Small intestine (tissue), 7 donors: ENCODE data around the gene PSMB9. TPM values are rescaled to one million over a fixed set of nuclear protein-coding genes. Genes with fewer than 3 reads are reported as not detected.

Experiments
- DNase-seq, 2 donors: peaks; one replicate each; pipeline versions ENCODE4 v3.0.0 to v3.0.0-alpha.2; 2013
- FAIRE-seq: peaks from 2 replicates; lab custom pipeline; 2012; peaks lifted over from hg19 to GRCh38; lab: Jason Lieb, UNC
- H3K27ac ChIP-seq, 3 donors: one replicate each; pipeline ENCODE4 v1.5.1; 2013; ENCODE audit warnings: low read length in 2 of 3, mild to moderate bottlenecking in 2 of 3, control low read depth in 1 of 3, inconsistent platforms in 1 of 3, low read depth in 1 of 3, moderate library complexity in 1 of 3
- H3K27me3 ChIP-seq, 3 donors: one replicate each; pipeline ENCODE4 v1.6.1; 2013; ENCODE audit warnings: low read length in 3 of 3, inconsistent platforms in 1 of 3; ENCODE audit not compliant: control insufficient read depth in 3 of 3, insufficient read depth in 3 of 3
- H3K36me3 ChIP-seq, 3 donors: one replicate each; pipeline ENCODE4 v1.6.1; 2013; ENCODE audit warnings: low read length in 3 of 3, inconsistent platforms in 1 of 3, low read depth in 1 of 3, mild to moderate bottlenecking in 1 of 3, moderate library complexity in 1 of 3; ENCODE audit not compliant: control insufficient read depth in 3 of 3, insufficient read depth in 2 of 3
- H3K4me1 ChIP-seq, 3 donors: one replicate each; pipeline ENCODE4 v1.6.1; 2013; ENCODE audit warnings: low read length in 2 of 3, inconsistent platforms in 1 of 3, low read depth in 1 of 3, mild to moderate bottlenecking in 1 of 3, moderate library complexity in 1 of 3; ENCODE audit not compliant: control insufficient read depth in 3 of 3, insufficient read depth in 2 of 3
- H3K4me3 ChIP-seq, 3 donors: one replicate each; pipeline ENCODE4 v1.5.1; 2013; ENCODE audit warnings: low read length in 3 of 3, control low read depth in 1 of 3, inconsistent platforms in 1 of 3, low read depth in 1 of 3, mild to moderate bottlenecking in 1 of 3, moderate library complexity in 1 of 3
- H3K9me3 ChIP-seq, 2 donors: one replicate each; pipeline ENCODE4 v1.6.1; 2013; ENCODE audit warnings: low read depth in 1 of 2, low read length in 1 of 2; ENCODE audit not compliant: control insufficient read depth in 2 of 2, insufficient read depth in 1 of 2
- WGBS, 3 donors: extraction: QIAGEN DNeasy Blood & Tissue Kit; methylation state at CpG; one replicate each; pipeline ENCODE4 v1.1.7; 2013; 5-methylcytosine and 5-hydroxymethylcytosine counted together
- polyA plus RNA-seq, 4 donors: library from polyadenylated mRNA; stranded (reverse) in 3 of 4; unstranded in 1 of 4; fragments of 200-250 nt in 3 of 4; fragments of 120-200 nt in 1 of 4; gene quantifications; one replicate each; pipeline versions ENCODE4 v1.2.1 to v1.2.3, GENCODE V29; 2013
- donor health status: healthy with polysubstance abuse.
- donor health status: control.
- donor health status: control.
- donor health status: Bipolar disorder and iron deficiency.
- donor health status: healthy.

The PSMB9 gene
- polyA plus RNA-seq, 4 donors, result 21.4 to 224 (median 211) TPM

GRCh38 chr6:32847795-32848194 lies 6.2 kb upstream of the PSMB9 start:
- no peak overlapping the region for H3K4me3 ChIP-seq
- H3K36me3 ChIP-seq, result peaks cover 15 to 44% (median 33%) of the 10 kb centered on the region in 3 donors
- peaks cover 6 to 12% (median 11%) of the 10 kb centered on the region in 3 donors for H3K4me1 ChIP-seq
- H3K9me3 ChIP-seq, result no peaks in the 10 kb centered on the region
- H3K27me3 ChIP-seq, result peaks cover 0 to 4% (median 0%) of the 10 kb centered on the region in 3 donors
- FAIRE-seq, result no peak
- WGBS, 3 donors, result 86 to 93% (median 88%) methylated on average over 8 of the region's 8 CpGs
- H3K27ac ChIP-seq, result no peak overlapping the region
- no peak for DNase-seq

DNA sequence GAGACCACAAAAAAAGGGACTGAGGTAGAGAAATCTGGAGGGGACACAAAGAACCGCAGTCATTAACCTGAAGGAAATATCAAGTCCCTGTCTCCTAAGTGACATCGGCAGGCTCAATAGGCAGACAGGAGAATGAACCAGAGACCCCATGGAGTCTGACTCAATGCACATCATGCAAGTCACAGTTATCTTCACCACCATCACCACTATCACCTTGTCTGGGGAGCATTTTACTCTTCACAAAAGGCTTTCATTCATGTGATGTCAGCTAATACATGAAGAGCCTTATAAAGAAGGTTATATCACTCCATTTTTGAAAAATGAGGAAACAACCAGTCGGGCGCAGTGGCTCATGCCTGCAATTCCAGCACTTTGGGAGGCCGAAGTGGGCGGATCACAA lies 4.9 kb upstream of the PSMB9 start:
- DNase-seq (no peak), FAIRE-seq (no peak)
- WGBS, 3 donors, result 80 to 82% (median 80%) methylated on average over 6 of the region's 6 CpGs
- Histone ChIP-seq H3K4me1 (peaks cover 6 to 12% (median 11%) of the 10 kb centered on the region in 3 donors), H3K4me3 (no peak overlapping the region), H3K36me3 (peaks cover 15 to 42% (median 33%) of the 10 kb centered on the region in 3 donors), H3K27ac (no peak overlapping the region), H3K9me3 (no peaks in the 10 kb centered on the region), H3K27me3 (peaks cover 0 to 4% (median 0%) of the 10 kb centered on the region in 3 donors)

DNA sequence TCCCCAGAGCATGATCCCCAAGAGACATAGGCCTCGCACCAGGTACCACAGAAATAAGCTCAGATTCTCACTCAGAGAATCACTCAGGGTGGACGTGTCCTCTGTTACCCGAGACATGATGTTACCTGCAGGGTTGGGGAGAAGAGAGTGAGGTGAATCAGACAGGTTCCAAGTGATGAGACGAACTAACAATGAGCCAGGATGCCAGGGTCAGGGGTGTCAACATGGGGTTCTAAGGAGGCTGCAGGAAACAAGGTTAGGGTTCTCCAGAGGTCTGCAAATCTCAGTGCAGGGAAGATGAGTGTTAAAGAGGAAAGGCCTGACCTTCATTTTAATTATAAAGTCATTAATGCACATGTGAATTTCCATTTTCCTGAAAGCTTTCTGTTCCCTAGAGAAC lies 3.0 kb upstream of the PSMB9 start:
- FAIRE-seq, result no peak
- no peak overlapping the region for H3K4me3 ChIP-seq

DNA sequence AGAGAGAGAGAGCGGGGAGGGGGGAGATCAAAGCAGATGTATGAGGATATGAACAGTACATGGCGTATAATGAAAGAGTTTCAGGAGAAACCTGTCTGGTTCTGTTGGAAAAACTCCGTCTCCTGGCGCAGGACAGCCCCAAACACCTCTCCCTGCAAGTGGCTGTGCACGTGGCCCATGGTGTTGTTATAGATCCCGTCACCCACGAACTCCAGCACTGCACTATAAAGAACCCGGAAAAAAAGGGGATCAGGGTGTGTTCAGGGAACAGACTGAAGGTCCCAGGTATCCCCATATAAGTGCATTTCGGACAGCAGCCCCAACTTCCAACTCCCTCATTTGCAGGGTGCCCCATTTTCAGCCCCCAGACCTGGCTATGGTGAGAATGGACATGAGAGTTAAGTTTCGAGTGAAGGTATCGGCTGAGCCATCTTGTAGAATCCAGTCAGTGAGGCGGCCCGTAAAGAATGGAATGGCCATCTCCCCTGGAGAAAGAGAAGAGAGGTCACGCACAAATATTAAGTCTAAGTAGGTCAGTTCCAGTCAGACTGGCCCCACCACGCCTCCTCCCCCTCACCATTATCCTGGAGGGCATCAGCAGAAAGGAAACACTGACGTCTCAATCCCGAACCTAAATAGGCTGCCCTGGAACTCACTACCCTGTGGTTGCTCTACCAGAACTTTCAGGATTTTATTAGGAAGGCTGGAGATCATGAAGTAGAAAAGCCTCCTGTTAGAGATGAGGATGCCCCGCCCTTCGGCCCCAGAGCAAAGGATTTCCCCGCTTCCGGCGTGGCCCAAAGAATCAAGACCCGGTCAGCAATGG lies 1.8 kb upstream of the PSMB9 start:
- H3K27ac ChIP-seq, result peak overlapping the region; percentile 97 to 100 (median 97)
- 11 to 30% (median 14%) methylated on average over 23 of the region's 23 CpGs for WGBS, 3 donors
- H3K27me3 ChIP-seq, result peaks cover 0 to 10% (median 0%) of the 10 kb centered on the region in 3 donors
- H3K9me3 ChIP-seq, result no peaks in the 10 kb centered on the region
- DNase-seq, result peak in 1 of 2 donors; percentile 55
- no peak for FAIRE-seq
- peaks cover 12 to 30% (median 29%) of the 10 kb centered on the region in 3 donors for H3K36me3 ChIP-seq
- H3K4me3 ChIP-seq, result peak overlapping the region; percentile 93 to 100 (median 96)
- peaks cover 6 to 18% (median 16%) of the 10 kb centered on the region in 3 donors for H3K4me1 ChIP-seq

More for the DNA sequence above, 3.0 kb upstream of the PSMB9 start:
- Histone ChIP-seq H3K4me1 (peaks cover 6 to 16% (median 16%) of the 10 kb centered on the region in 3 donors), H3K27ac (peak overlapping the region in 1 of 3 donors; percentile 18), H3K36me3 (peaks cover 15 to 38% (median 33%) of the 10 kb centered on the region in 3 donors), H3K27me3 (peaks cover 0 to 7% (median 0%) of the 10 kb centered on the region in 3 donors), H3K9me3 (no peaks in the 10 kb centered on the region)
- no peak for DNase-seq
- 82 to 93% (median 88%) methylated on average over 4 of the region's 4 CpGs for WGBS, 3 donors

- peak in 1 of 2 donors; percentile 46 for DNase-seq
- Histone ChIP-seq H3K27me3 (peaks cover 0 to 10% (median 0%) of the 10 kb centered on the region in 3 donors), H3K4me1 (peaks cover 6 to 18% (median 16%) of the 10 kb centered on the region in 3 donors), H3K9me3 (no peaks in the 10 kb centered on the region), H3K36me3 (peaks cover 12 to 26% (median 25%) of the 10 kb centered on the region in 3 donors), H3K27ac (peak overlapping the region; percentile 97 to 100 (median 97)), H3K4me3 (peak overlapping the region; percentile 93 to 100 (median 96))
- no peak for FAIRE-seq
- WGBS, 3 donors, result 0 to 1% (median 0%) methylated on average over 35 to 41 of the region's 41 CpGs
Observed at GRCh38 chr6:32852844-32853540, 1.0 kb upstream of the PSMB9 start.

DNA sequence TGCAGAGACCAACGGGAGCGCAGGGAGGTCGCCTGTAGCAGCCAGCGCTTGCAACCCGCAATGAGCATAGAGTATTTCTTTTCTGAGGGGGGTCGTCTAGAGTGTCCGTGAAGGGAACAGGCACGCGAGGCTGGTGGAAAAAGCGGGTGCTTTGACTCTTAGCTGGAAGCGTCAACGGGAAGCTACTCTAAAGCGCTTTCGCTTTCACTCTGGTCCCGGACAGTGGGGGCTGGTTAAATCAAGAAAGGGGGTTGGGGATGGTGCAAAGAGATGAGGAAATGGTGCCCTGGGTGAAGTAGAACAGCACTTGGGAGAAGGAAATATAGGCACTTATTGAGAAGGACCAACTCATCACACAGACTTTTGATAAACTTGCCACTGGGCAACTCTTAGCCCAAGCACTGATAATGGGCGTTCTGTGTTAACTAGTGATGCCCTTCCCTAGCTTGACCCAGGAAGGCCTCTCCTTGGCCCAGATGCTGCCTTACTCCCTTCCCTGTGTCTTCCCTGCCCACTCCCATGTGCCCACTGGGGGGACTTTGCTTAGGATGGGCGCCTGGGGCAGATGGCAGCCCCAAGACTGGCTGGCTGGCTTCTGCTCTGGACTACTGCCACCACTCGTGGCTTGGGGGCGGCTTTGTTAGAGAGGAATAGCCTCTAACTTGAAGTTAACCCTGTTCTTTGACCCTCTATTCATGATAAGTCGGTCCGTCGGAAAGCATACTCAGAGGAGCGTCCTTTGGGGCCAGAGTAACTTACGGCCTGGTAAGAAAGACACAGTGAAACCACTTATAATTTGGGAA lies 585 bp downstream of the PSMB9 start:
- peaks cover 6 to 18% (median 16%) of the 10 kb centered on the region in 3 donors for H3K4me1 ChIP-seq
- peak; percentile 74 to 83 for DNase-seq
- H3K4me3 ChIP-seq, result peak overlapping the region; percentile 93 to 100 (median 96)
- no peaks in the 10 kb centered on the region for H3K9me3 ChIP-seq
- peak overlapping the region; percentile 97 to 100 (median 97) for H3K27ac ChIP-seq
- 1 to 5% (median 1%) methylated on average over 24 of the region's 24 CpGs for WGBS, 3 donors
- FAIRE-seq, result no peak
- H3K27me3 ChIP-seq, result peaks cover 0 to 13% (median 0%) of the 10 kb centered on the region in 3 donors
- peaks cover 17 to 25% (median 19%) of the 10 kb centered on the region in 3 donors for H3K36me3 ChIP-seq

- H3K27ac ChIP-seq, result peak overlapping the region in 2 of 3 donors; percentile 24 to 51
- H3K4me1 ChIP-seq, result peaks cover 6 to 16% (median 13%) of the 10 kb centered on the region in 3 donors
- peaks cover 0 to 13% (median 0%) of the 10 kb centered on the region in 3 donors for H3K27me3 ChIP-seq
- 56 to 72% (median 71%) methylated on average over 8 of the region's 8 CpGs for WGBS, 3 donors
- DNase-seq, result no peak
- no peaks in the 10 kb centered on the region for H3K9me3 ChIP-seq
- peaks cover 8 to 19% (median 16%) of the 10 kb centered on the region in 3 donors for H3K36me3 ChIP-seq
- H3K4me3 ChIP-seq, result peak overlapping the region in 1 of 3 donors; percentile 93
- FAIRE-seq, result no peak
Observed at GRCh38 chr6:32855467-32856174, 1.6 kb downstream of the PSMB9 start.
